GM18526 (cell line): ENCODE results near the gene ANO4.

Experiments used
- POLR2A ChIP-seq: IDR thresholded peaks from 3 replicates; pipeline ENCODE4 v1.6.1; 2011; ENCODE audit not compliant: insufficient read length; ENCODE audit errors: extremely low read depth

ANO4 gene

GRCh38 chr12:100951756-100952155 is 157.2 kb downstream of the ANO4 start:
- TF ChIP-seq POLR2A: no peak

- no peak for TF ChIP-seq POLR2A
Observed at GRCh38 chr12:100953217-100953616, 158.6 kb downstream of the ANO4 start.

DNA sequence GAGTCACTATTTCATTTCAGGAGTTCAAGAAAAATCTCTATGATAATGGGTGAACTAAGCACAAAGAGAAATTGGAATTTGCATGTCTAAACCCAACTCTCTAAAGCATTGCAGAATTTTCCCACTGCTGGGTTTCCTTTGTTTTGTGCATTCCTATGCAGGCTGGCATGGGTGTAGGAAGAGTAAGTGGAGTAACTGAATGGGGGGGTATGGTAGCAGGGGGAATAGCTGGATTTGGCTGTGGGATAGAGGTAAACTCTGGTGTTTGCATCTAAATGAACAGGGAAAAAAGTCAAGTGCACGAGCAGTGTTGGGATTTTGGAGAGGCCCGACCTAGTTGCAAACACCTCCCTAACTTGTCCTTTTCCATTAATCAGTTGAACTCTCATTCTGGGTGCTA is 159.1 kb downstream of the ANO4 start:
- no peak for TF ChIP-seq POLR2A

DNA sequence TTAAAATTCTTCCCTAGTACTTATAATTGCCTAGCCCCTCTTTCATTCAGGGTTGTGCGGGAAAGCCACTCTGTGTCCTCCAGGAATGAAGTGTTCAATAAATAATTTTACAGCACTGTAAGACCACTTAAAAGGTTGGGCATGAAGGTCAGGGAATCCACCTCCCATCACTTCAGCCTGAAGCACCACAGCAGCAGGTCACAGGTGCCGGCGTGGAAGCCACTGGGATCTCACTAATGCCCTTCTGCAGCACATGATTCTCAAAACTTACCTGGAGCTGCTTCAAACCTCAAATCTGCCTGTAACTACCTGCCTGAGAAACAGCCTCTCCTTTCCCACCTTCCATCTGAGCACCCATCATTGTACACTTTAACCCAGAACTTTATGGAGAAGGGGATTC is 159.5 kb downstream of the ANO4 start:
- TF ChIP-seq POLR2A: no peak

DNA sequence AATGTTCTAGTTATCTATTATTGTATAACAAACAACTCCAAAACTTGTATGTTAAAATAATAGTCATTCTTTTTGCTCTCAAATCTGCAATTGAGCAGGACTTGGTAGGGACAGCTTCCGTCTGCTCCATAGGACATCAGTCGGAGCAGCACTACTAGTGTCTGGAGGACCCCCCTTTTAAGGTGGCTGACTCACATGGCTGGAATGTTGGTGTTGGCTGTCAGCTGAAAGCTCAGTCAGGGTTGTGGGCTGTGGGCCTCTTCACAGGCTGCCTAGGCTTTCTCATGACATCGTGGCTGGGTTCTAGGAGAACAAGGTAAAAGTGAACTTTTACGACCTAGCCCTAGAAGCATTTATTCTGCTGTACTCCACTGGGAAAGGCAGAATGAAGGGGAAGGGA is 160.6 kb downstream of the ANO4 start:
- TF ChIP-seq POLR2A: no peak

- no peak for TF ChIP-seq POLR2A
Observed at GRCh38 chr12:100956311-100956852, 161.8 kb downstream of the ANO4 start.

- TF ChIP-seq POLR2A: no peak
Observed at GRCh38 chr12:100959481-100959880, 164.9 kb downstream of the ANO4 start.

DNA sequence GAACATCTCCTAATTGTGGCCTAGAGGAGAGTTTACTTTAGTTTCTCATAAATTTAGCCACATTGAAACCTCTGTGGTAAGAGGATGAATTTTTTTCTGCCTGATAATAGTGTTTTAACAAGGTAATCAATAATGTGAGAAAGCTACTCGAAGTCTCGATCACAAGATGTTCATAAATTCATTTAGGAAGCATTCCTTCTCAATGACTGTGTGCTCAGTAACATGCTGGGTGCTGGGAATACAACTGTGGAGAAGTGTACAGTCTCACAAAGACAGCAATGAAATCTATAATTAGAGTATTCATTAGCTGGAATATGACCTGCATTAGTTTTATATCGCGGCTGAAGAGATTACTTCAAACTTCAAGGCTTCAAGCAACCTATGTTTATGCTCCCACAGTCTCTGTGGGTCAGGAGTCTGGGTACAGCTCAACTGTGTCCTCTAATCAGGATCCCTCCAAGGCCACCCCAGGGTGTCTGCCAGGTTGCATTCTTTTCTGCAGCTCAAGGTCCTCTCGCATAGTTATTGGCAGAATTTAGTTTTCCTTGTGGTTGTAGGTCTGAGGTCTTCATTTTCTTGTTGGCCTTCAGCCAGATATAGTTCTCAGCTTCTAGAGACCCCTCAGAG is 167.6 kb downstream of the ANO4 start:
- TF ChIP-seq POLR2A: no peak

- no peak for TF ChIP-seq POLR2A
Observed at GRCh38 chr12:100963381-100963780, 168.8 kb downstream of the ANO4 start.

- TF ChIP-seq POLR2A: no peak
Observed at GRCh38 chr12:100964028-100964427, 169.5 kb downstream of the ANO4 start.

DNA sequence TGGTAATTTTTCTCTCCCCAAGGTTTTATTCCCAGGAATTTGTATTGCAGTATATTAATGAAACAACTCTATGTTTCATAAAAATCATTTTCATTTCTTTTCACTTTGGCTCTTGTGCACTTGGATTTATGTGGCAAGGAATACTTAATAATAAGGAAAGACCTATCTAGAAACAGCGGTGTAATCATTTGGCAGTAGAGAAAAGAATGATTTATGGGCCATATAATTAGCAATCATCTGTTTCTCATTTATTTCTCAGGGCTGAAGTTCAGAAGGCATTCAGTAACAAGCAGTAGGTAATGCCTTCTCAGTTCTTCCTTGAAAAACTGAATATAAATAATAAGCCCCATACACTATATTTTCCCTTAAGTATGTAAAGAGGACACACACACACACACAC is 172.6 kb downstream of the ANO4 start:
- no peak for TF ChIP-seq POLR2A

DNA sequence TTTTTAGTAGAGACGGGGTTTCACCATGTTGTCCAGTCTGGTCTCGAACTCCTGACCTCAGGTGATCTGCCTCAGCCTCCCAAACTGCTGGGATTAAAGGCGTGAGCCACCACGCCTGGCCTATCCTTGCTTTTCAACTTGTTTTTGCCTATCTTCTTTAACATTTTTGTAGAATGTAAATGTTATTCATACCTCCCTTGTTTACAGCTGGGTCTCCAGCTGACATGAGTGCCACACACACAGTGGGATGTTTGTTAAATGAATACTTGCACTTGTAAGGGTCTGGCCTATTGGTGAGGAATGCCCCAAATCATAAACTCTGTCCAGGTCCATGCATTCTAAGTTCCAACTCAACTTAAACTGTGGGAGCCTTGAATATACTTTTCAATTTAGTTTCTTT is 176.3 kb downstream of the ANO4 start:
- TF ChIP-seq POLR2A: no peak

DNA sequence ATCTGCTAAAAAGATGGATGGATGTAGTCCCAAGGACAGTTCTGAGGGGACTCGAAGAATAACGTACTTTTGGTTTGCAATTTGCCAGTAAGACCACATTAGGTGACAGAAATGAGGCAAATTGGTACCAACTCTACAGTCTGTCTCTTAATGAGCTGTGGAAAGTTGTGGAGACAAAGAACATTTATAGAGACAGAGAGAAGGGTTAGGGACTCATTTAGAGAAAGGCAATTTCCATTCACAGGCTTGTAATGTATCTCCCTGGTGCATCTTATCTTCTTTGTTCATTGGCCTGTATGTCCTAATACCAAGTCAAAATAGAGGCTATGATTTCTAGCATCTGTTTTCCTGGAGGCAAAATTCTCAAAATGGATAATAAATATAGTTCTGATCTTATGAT is 177.5 kb downstream of the ANO4 start:
- no peak for TF ChIP-seq POLR2A

GRCh38 chr12:100974341-100974740 is 179.8 kb downstream of the ANO4 start:
- no peak for TF ChIP-seq POLR2A

GRCh38 chr12:100974747-100975146 is 180.2 kb downstream of the ANO4 start:
- TF ChIP-seq POLR2A: no peak

GRCh38 chr12:100976735-100977134 is 182.2 kb downstream of the ANO4 start:
- no peak for TF ChIP-seq POLR2A

GRCh38 chr12:100980856-100981255 is 186.3 kb downstream of the ANO4 start:
- TF ChIP-seq POLR2A: no peak

- TF ChIP-seq POLR2A: no peak
Observed at GRCh38 chr12:100982511-100983183, 188.1 kb downstream of the ANO4 start.

DNA sequence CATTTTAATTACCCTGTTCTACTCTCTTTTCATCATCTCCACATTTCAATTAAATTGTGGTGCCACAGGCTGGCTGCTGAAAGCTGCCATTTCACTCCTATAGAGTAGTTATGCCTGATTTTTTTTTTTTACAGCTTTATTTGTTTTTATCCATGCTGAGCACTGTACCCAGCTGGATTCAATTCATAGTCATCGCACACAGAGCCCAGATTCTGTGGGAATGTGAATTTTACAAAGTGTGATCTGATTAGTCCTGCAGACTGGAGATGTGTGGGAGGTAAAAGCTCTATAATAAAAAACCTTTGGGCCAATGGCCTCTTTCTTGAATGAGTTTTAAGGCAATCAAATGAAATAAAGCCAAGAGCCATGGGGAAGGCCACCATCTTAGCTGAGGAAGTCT is 190.2 kb downstream of the ANO4 start:
- no peak for TF ChIP-seq POLR2A
